ENCODE data around the gene CAPN8. TPM values are rescaled to one million over a fixed set of nuclear protein-coding genes. Genes with fewer than 3 reads are reported as not detected.

CAPN8 gene
- under 1 TPM in 1 of 7 donors, not detected in 6; 0.73 TPM for total RNA-seq
- under 1 TPM in 1 of 3 donors, not detected in 2; 0.08 TPM for polyA plus RNA-seq
- long read RNA-seq, donor 1, partial matches to known transcripts = 84 of 84 reads
- long read RNA-seq, donor 1, other reads (novel, unspliced or antisense) = 0 of 84 reads
- long read RNA-seq, donor 2, partial matches to known transcripts = 94 of 94 reads
- long read RNA-seq, donor 2, other reads (novel, unspliced or antisense) = 0 of 94 reads

DNA sequence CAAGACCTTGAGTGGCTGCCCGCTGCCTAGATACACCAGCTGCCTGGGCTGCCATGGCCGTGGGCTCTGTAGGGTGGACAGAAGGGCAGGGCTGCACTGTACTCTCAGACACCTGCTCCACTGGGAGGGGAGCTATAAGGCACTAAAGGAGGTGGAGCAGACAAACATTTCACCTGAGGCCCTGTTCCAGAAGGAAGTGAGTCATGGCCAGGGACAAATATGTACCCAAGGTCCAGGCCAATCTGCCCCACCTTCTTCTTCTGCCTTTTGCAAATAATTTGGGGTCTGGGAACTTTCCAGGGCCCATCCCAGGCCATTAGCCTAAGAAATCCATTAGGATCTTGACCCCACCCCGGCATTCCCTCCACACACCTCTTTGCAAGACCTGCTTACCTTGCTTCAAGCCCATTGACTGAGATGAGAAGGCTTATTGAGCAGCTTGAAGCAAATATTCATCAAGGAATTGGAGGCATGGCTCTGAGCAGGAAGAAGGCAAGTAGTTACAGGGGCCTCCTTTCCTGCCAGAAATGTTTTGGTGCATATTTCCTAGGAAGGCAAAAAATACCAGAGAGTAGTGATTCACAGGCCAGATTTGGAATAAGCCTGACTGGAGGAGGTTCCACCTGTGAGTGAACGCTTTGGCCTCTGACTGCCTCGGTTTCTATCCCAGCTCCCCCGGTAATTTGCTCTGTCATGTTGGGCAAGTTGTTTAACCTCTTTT, at the start of gene CAPN8:
TSS of gene CAPN8 (minus strand) at position 110 of the 721 bp plus-strand sequence. CDS start at position 55, 55 bp downstream.
- Histone ChIP-seq H3K4me3 (no peak within 1 kb of the TSS), H3K27me3 (replicated peaks in 1 of 7) (no peaks in the 10 kb centered on the region), H3K9me3 (no peaks in the 10 kb centered on the region), H3K4me1 (no peaks in the 10 kb centered on the region), H3K27ac (no peak within 1 kb of the TSS), H3K36me3 (no peaks in the 10 kb centered on the region)
- intact Hi-C loops (cut with DNase I; ENCODE audit: low total_unique reads) = no loop called here
- TF ChIP-seq POLR2A (IDR thresholded peaks at IDR 0.05) = no peak
- TF ChIP-seq, protein P1, sequence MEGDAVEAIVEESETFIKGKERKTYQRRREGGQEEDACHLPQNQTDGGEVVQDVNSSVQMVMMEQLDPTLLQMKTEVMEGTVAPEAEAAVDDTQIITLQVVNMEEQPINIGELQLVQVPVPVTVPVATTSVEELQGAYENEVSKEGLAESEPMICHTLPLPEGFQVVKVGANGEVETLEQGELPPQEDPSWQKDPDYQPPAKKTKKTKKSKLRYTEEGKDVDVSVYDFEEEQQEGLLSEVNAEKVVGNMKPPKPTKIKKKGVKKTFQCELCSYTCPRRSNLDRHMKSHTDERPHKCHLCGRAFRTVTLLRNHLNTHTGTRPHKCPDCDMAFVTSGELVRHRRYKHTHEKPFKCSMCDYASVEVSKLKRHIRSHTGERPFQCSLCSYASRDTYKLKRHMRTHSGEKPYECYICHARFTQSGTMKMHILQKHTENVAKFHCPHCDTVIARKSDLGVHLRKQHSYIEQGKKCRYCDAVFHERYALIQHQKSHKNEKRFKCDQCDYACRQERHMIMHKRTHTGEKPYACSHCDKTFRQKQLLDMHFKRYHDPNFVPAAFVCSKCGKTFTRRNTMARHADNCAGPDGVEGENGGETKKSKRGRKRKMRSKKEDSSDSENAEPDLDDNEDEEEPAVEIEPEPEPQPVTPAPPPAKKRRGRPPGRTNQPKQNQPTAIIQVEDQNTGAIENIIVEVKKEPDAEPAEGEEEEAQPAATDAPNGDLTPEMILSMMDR (IDR thresholded peaks at IDR 0.05 in 8 of 11, conservative IDR thresholded peaks at IDR 0.05 in 3 of 11) = no peak
- TF ChIP-seq POLR2AphosphoS5 (IDR thresholded peaks at IDR 0.05) = no peak
- 71 to 79% (median 74%) methylated on average over 6 of the region's 6 CpGs for WGBS, 5 donors
- DNase-seq = no peak

DNA sequence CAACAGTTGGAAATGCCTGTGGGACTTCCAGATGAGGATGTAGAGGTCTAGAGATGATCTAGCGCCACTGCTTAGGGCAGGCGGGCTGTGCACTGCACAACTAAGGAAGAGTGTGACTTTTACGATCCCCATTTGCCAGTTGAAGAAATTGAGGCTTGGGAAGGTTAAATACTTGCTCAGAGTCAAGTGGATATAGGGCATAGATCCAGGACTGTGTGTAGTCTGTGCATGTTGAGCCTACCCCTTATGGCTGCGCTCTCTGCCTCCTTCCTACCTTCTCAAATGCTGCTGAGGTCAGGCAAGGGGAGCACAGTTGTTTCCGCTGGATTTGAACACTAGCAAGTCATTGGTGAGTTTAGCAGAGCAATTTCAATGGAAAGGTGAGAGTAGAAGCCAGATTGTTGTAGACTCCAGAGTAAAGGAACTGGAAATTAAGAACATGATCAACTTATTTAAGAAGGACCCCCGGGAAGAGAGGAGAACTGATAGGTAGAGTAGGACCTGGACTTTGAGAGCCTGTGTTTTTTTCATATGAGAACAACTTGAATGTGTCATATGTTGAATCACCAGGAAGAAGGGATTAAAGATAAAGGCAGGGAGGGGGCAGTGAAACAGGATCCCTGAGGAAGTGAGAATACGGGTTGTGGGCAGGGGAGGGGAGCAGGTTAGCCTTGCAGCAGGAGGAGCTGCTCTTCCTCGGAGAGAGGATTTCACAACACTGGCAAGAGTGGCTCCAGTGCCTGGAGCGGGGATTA, 49.5 kb upstream of the CAPN8 start:
- Histone ChIP-seq H3K9me3 (no peaks in the 10 kb centered on the region), H3K36me3 (peaks cover 0 to 30% (median 19%) of the 10 kb centered on the region in 6 donors), H3K27ac (peak overlapping the region; percentile 21 to 97 (median 73)), H3K27me3 (replicated peaks in 1 of 7) (no peaks in the 10 kb centered on the region), H3K4me3 (peak overlapping the region in 1 of 8 donors; percentile 21), H3K4me1 (peaks cover 37 to 87% (median 67%) of the 10 kb centered on the region in 6 donors)
- no peak for TF ChIP-seq POLR2A (IDR thresholded peaks at IDR 0.05)
- no peak for TF ChIP-seq POLR2AphosphoS5 (IDR thresholded peaks at IDR 0.05)
- TF ChIP-seq, protein P1 (IDR thresholded peaks at IDR 0.05 in 8 of 11, conservative IDR thresholded peaks at IDR 0.05 in 3 of 11) = no peak
- intact Hi-C loops (cut with DNase I; ENCODE audit: low total_unique reads) = loop anchor here (5.0 to 10.0 kb wide), 2 partner anchors 32 to 130 kb away; partner anchors contain the start of gene TP53BP2
- no peak for DNase-seq
- WGBS, 5 donors = 62 to 76% (median 66%) methylated on average over 9 of the region's 9 CpGs

DNA sequence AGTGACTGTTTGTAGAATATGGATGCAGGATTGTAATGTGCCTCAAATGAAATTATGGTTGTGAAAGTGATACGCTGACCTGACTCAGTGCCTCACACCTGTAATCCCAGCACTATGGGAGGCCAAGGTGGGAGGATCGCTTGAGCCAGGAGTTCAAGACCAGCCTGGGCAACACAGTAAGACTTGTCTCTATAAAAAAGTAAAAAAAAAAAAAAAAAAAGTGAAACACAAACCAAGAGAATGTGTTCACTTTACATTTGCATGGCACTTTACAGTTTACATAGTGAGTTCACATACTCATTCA, 48.9 kb upstream of the CAPN8 start:
- WGBS, 5 donors = 74 to 95% (median 88%) methylated on average over 2 of the region's 2 CpGs
- intact Hi-C loops (cut with DNase I; ENCODE audit: low total_unique reads) = loop anchor here (5.0 to 10.0 kb wide), 2 partner anchors 33 to 130 kb away; partner anchors contain the start of gene TP53BP2
- Histone ChIP-seq H3K27ac (peak overlapping the region in 4 of 8 donors; percentile 80 to 97 (median 93)), H3K27me3 (replicated peaks in 1 of 7) (no peaks in the 10 kb centered on the region), H3K36me3 (peaks cover 0 to 23% (median 15%) of the 10 kb centered on the region in 6 donors), H3K4me1 (peaks cover 37 to 80% (median 64%) of the 10 kb centered on the region in 6 donors), H3K4me3 (peak overlapping the region in 1 of 8 donors; percentile 92), H3K9me3 (no peaks in the 10 kb centered on the region)
- TF ChIP-seq, protein P1 (IDR thresholded peaks at IDR 0.05 in 8 of 11, conservative IDR thresholded peaks at IDR 0.05 in 3 of 11) = no peak
- TF ChIP-seq POLR2A (IDR thresholded peaks at IDR 0.05) (no peak), POLR2AphosphoS5 (IDR thresholded peaks at IDR 0.05) (no peak)
- no peak for DNase-seq

Data from spleen (tissue), 13 donors.